Endothelial cell of umbilical vein (primary cell): ENCODE data around the gene AFDN.

ENCODE experiments used
- CTCF ChIP-seq, 2 donors: IDR thresholded peaks; 1 replicate in 1 of 2; 2 replicates in 1 of 2; pipeline ENCODE4 v1.5.1; 2011; ENCODE audit warnings: low read length in 2 of 2, mild to moderate bottlenecking in 2 of 2, moderate library complexity in 2 of 2, control low read depth in 1 of 2, inconsistent platforms in 1 of 2, low read depth in 1 of 2; ENCODE audit not compliant: insufficient read depth in 1 of 2; ENCODE audit errors: extremely low read depth in 1 of 2
- FOS ChIP-seq: IDR thresholded peaks from 2 replicates; pipeline ENCODE4 v1.6.1; 2011; ENCODE audit warnings: mild to moderate bottlenecking, low read length, moderate library complexity, borderline replicate concordance; ENCODE audit not compliant: insufficient read depth
- JUN ChIP-seq: IDR thresholded peaks from 2 replicates; pipeline ENCODE4 v1.6.1; 2011; ENCODE audit warnings: borderline replicate concordance, low read depth; ENCODE audit not compliant: insufficient read length, insufficient read depth
- POLR2AphosphoS5 ChIP-seq: IDR thresholded peaks from 2 replicates; pipeline ENCODE4 v1.6.1; 2012; ENCODE audit warnings: low read depth, mild to moderate bottlenecking, control low read depth, low read length, moderate library complexity; ENCODE audit not compliant: insufficient read depth

GRCh38 chr6:167984144-167984719 lies 157.5 kb downstream of the AFDN start:
- TF ChIP-seq JUN (no peak), CTCF (IDR thresholded peaks at IDR 0.05; ENCODE audit: extremely low read depth in 1 of 2, insufficient read depth in 1 of 2, low read depth in 1 of 2, low read length in 2 of 2) (no peak), FOS (no peak), POLR2AphosphoS5 (no peak)
